Measurements from ENCODE around the gene RFX1. TPM values are rescaled to one million over a fixed set of nuclear protein-coding genes. Genes with fewer than 3 reads are reported as not detected.
"Not testable (repeated sequence)": the region's sequence is repeated elsewhere in the genome, so short reads cannot be mapped to it uniquely, and the experiment has no call there.

The RFX1 gene
- total and polyA plus RNA-seq, 9 of the 15 experiments (the other 6 are each of a cell fraction or from before 2014, with no cell fraction given): 0.14 to 19.3 (median 1.2) TPM

DNA sequence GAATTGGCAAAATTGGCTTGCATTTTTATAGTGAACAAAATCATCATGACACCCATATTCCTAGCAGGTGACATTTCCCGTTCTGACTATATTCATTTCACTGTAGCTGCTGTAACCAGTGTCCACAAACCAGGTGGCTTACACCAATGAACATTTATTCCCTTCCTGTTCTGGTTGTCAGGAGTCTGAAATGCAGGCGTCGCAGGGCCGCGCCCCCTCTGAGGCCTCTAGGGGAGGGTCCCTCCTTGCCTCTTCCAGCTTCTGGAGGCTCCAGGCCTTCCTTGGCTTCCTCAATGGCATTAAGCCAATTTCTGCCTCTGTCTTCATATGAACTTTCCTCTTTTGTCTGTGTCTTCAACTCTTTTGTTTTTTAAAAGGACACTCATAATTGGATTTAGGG, 15.4 kb upstream of the RFX1 start (continued):
- TF ChIP-seq GABPB1 (CRISPR knock-in tag; IDR thresholded peaks at IDR 0.05): no peak
- TF ChIP-seq ZBTB7A (IDR thresholded peaks at IDR 0.05; ENCODE audit: borderline replicate concordance, control insufficient read depth, low read depth, low read length): peak; percentile 81
- TF ChIP-seq CBX1 (IDR thresholded peaks at IDR 0.05; ENCODE audit: low read depth): no peak

DNA sequence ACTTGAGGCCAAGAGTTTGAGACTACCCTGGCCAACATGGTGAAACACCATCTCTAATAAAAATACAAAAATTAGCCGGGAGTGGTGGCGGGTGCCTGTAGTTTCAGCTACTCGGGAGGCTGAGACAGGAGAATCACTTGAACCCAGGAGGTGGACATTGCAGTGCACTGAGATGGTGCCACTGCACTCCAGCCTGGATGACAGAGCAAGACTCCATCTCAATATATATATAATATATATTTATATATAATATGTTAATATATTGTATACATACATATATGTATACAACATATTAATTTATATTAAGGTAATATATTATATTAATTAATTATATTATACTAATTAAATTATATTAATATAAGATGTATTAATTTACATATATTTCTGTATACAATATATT, 13.6 kb upstream of the RFX1 start:
- H2AFZ ChIP-seq (ENCODE audit: low read depth, low read length); DNase-seq (ENCODE audit: extremely low read depth in 1 of 4, low spot score in 3 of 4); H3K4me3 ChIP-seq; CTCF ChIA-PET (ENCODE audit: low intra/inter-chr PET ratio); H3K9me1 ChIP-seq (ENCODE audit: control insufficient read depth, insufficient read depth, low read length); H3K27ac ChIP-seq (ENCODE audit: extremely low read depth, low read depth, low read length); H3K9ac ChIP-seq (ENCODE audit: insufficient read depth in 1 of 2, low read depth in 2 of 2, low read length in 2 of 2); ATAC-seq; H3K4me2 ChIP-seq (ENCODE audit: insufficient read depth, low read length); H3K9me3 ChIP-seq (replicated peaks; ENCODE audit: control insufficient read depth, insufficient read depth, low read depth, low read length); BruUV-seq (replicated peaks); H3K79me2 ChIP-seq (ENCODE audit: control insufficient read depth, insufficient read depth, low read length); in situ Hi-C loops (cut with MboI); H3K27me3 ChIP-seq (ENCODE audit: control insufficient read depth in 2 of 2, insufficient read depth in 2 of 2, low read length in 2 of 2); FAIRE-seq; H4K20me1 ChIP-seq (replicated peaks; ENCODE audit: control insufficient read depth, insufficient read depth, low read length); H3K36me3 ChIP-seq (ENCODE audit: control insufficient read depth, insufficient read depth, low read length); intact Hi-C loops (cut with micrococcal nuclease): not testable (repeated sequence)
- peaks cover 9 to 16% of the 10 kb centered on the region in 2 experiments for H3K4me1 ChIP-seq (replicated peaks in 1 of 2; ENCODE audit: control insufficient read depth in 2 of 2, insufficient read depth in 2 of 2, low read length in 2 of 2)
- POLR2A ChIA-PET: interaction anchor here (0.6 to 1.7 kb wide), 2 partner anchors 13 to 389 kb away, joined by 3 to 10 read pairs; partner anchors contain the start of gene RFX1
- WGBS (ENCODE audit: insufficient coverage, low coverage, missing lambda C conversion rate): 90% methylated on average over 3 of the region's 3 CpGs

DNA sequence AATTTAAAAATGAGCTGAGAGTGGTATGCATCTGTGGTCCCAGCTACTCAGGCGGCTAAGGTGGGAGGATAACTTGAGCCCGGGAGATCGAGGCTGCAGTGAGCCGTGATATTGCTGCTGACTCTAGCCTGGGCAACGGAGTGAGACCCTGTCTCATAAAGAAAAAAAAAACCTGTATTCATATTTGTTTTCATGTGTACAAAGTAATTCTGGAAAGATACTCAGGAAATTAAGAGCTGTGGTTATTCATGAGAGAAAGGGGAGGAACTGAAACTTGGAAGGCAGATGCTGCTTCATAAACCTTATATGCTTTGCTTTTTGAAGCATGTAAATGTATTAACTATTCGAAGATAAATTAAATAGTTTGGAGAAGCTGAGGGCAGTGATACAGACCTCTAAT, 13.0 kb upstream of the RFX1 start:
- Histone ChIP-seq H3K4me1 (replicated peaks in 1 of 2; ENCODE audit: control insufficient read depth in 2 of 2, insufficient read depth in 2 of 2, low read length in 2 of 2) (peaks cover 9 to 16% of the 10 kb centered on the region in 2 experiments), H3K27me3 (ENCODE audit: control insufficient read depth in 2 of 2, insufficient read depth in 2 of 2, low read length in 2 of 2) (no peaks in the 10 kb centered on the region), H4K20me1 (replicated peaks; ENCODE audit: control insufficient read depth, insufficient read depth, low read length) (no peaks in the 10 kb centered on the region), H3K79me2 (ENCODE audit: control insufficient read depth, insufficient read depth, low read length) (no peaks in the 10 kb centered on the region), H3K9ac (ENCODE audit: insufficient read depth in 1 of 2, low read depth in 2 of 2, low read length in 2 of 2) (peak overlapping the region in 1 of 2 experiments; percentile 79; a peak in 2 of 4 replicates), H3K4me2 (ENCODE audit: insufficient read depth, low read length) (no peak overlapping the region), H3K9me1 (ENCODE audit: control insufficient read depth, insufficient read depth, low read length) (no peaks in the 10 kb centered on the region), H2AFZ (ENCODE audit: low read depth, low read length) (peak overlapping the region; percentile 81), H3K9me3 (replicated peaks; ENCODE audit: control insufficient read depth, insufficient read depth, low read depth, low read length) (no peaks in the 10 kb centered on the region; the same call in 1 of the 2 replicates), H3K36me3 (ENCODE audit: control insufficient read depth, insufficient read depth, low read length) (no peaks in the 10 kb centered on the region), H3K27ac (ENCODE audit: extremely low read depth, low read depth, low read length) (no peak overlapping the region), H3K4me3 (no peak overlapping the region)
- in situ Hi-C loops (cut with MboI) (no loop called here), intact Hi-C loops (cut with micrococcal nuclease) (no loop called here)
- no peak for FAIRE-seq
- ChIA-PET CTCF (ENCODE audit: low intra/inter-chr PET ratio) (no interaction called here), POLR2A (interaction anchor here (0.6 to 1.7 kb wide), 5 partner anchors 11 to 390 kb away, joined by 3 to 10 read pairs (median 3); partner anchors contain the start of genes ASF1B, DCAF15 and RFX1)
- 66% methylated on average over 6 of the region's 6 CpGs for WGBS (ENCODE audit: insufficient coverage, low coverage, missing lambda C conversion rate)
- no TSS peak for BruUV-seq (replicated peaks)
- no peak for DNase-seq (ENCODE audit: extremely low read depth in 1 of 4, low spot score in 3 of 4)
- ATAC-seq: no peak
- no peak for TF ChIP-seq ZNF3 (CRISPR knock-in tag; IDR thresholded peaks at IDR 0.05)
- no peak for TF ChIP-seq ZNF175 (CRISPR knock-in tag; IDR thresholded peaks at IDR 0.05; ENCODE audit: low read depth)
- TF ChIP-seq, protein P1, sequence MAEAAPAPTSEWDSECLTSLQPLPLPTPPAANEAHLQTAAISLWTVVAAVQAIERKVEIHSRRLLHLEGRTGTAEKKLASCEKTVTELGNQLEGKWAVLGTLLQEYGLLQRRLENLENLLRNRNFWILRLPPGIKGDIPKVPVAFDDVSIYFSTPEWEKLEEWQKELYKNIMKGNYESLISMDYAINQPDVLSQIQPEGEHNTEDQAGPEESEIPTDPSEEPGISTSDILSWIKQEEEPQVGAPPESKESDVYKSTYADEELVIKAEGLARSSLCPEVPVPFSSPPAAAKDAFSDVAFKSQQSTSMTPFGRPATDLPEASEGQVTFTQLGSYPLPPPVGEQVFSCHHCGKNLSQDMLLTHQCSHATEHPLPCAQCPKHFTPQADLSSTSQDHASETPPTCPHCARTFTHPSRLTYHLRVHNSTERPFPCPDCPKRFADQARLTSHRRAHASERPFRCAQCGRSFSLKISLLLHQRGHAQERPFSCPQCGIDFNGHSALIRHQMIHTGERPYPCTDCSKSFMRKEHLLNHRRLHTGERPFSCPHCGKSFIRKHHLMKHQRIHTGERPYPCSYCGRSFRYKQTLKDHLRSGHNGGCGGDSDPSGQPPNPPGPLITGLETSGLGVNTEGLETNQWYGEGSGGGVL (CRISPR knock-in tag; IDR thresholded peaks at IDR 0.05): no peak
